CD4-positive, CD25-positive, alpha-beta regulatory T cell (primary cell): Measurements from ENCODE around the gene KCNH2. TPM values are rescaled to one million over a fixed set of nuclear protein-coding genes. Genes with fewer than 3 reads are reported as not detected.

Experiments
- ATAC-seq, 2 donors: fragments of 150-1000 bp; cut with Tn5 transposase; one replicate each; pipeline ENCODE4 v1.10.0; 2021; ENCODE audit warnings: low read depth in 2 of 2, moderate number of reproducible peaks in 2 of 2, moderate library complexity in 1 of 2
- DNase-seq, 3 donors: peaks; one replicate each; pipeline versions ENCODE4 v3.0.0 to v3.0.0-alpha.2; 2012 to 2022; ENCODE audit warnings: mixed read lengths in 1 of 3
- H3K27ac ChIP-seq: one replicate; pipeline ENCODE4 v1.7.0; 2013; ENCODE audit warnings: mild to moderate bottlenecking, low read length; ENCODE audit not compliant: insufficient read depth, poor library complexity, severe bottlenecking
- H3K27me3 ChIP-seq: one replicate; pipeline ENCODE4 v1.7.0; 2013; ENCODE audit warnings: low read length; ENCODE audit not compliant: control insufficient read depth, insufficient read depth
- H3K36me3 ChIP-seq: one replicate; pipeline ENCODE4 v1.7.0; 2013; ENCODE audit warnings: mild to moderate bottlenecking, low read length, moderate library complexity; ENCODE audit not compliant: control insufficient read depth, insufficient read depth
- H3K4me1 ChIP-seq: 2 replicates; pipeline ENCODE4 v1.7.0; 2013; ENCODE audit warnings: mild to moderate bottlenecking, low read length; ENCODE audit not compliant: insufficient read depth, control insufficient read depth, poor library complexity, severe bottlenecking
- H3K4me3 ChIP-seq: one replicate; pipeline ENCODE4 v1.7.0; 2013; ENCODE audit warnings: low read depth, mild to moderate bottlenecking, low read length, moderate library complexity
- H3K9me3 ChIP-seq, 2 experiments: 1 replicate in 1 of 2; 2 replicates in 1 of 2; pipeline ENCODE4 v1.7.0; 2013; ENCODE audit warnings: low read length in 2 of 2, mild to moderate bottlenecking in 1 of 2, moderate library complexity in 1 of 2; ENCODE audit not compliant: control insufficient read depth in 2 of 2
- H3K27ac Mint-ChIP-seq, 3 donors: one replicate each; pipeline ENCODE4 v1.8.0; 2020 to 2022; ENCODE audit warnings: mild to moderate bottlenecking in 3 of 3, mixed read lengths in 3 of 3, moderate library complexity in 2 of 3
- H3K27me3 Mint-ChIP-seq: one replicate; pipeline ENCODE4 v1.8.0; 2022; ENCODE audit warnings: mild to moderate bottlenecking, mixed read lengths
- H3K36me3 Mint-ChIP-seq: one replicate; pipeline ENCODE4 v1.8.0; 2020; ENCODE audit warnings: mixed read lengths
- H3K4me1 Mint-ChIP-seq, 4 donors: one replicate each; pipeline ENCODE4 v1.8.0; 2020 to 2022; ENCODE audit warnings: mixed read lengths in 4 of 4, mild to moderate bottlenecking in 1 of 4
- H3K4me3 Mint-ChIP-seq, 4 donors: one replicate each; pipeline ENCODE4 v1.8.0; 2020 to 2022; ENCODE audit warnings: mild to moderate bottlenecking in 4 of 4, mixed read lengths in 4 of 4, moderate library complexity in 3 of 4
- H3K9me3 Mint-ChIP-seq, 7 donors: one replicate each; pipeline ENCODE4 v1.8.0; 2020 to 2022; ENCODE audit warnings: mixed read lengths in 7 of 7, mild to moderate bottlenecking in 3 of 7, moderate library complexity in 2 of 7
- polyA plus RNA-seq, 4 donors: library from polyadenylated mRNA; unstranded; fragments of 300-500 nt; fragmentation: Illumina TruSeq; gene quantifications; one replicate each; pipeline ENCODE4 v1.2.3, GENCODE V29; 2021
- total RNA-seq: library from RNA; stranded (reverse); gene quantifications from one replicate; pipeline ENCODE4 v1.2.3, GENCODE V29; 2022

KCNH2 gene
- total and polyA plus RNA-seq, 5 donors from 2014 or later: 0.83 to 3.5 (median 1.6) TPM

GRCh38 chr7:150939466-150939865, 38.7 kb downstream of the KCNH2 start:
- Histone ChIP-seq H3K27ac (no peak overlapping the region), H3K4me1 (peaks cover 17% of the 10 kb centered on the region), H3K36me3 (no peaks in the 10 kb centered on the region), H3K9me3 (no peaks in the 10 kb centered on the region), H3K4me3 (no peak overlapping the region), H3K27me3 (no peaks in the 10 kb centered on the region)
- ATAC-seq (no peak), DNase-seq (no peak)
- H3K4me3 Mint-ChIP-seq: no peak overlapping the region
- no peaks in the 10 kb centered on the region for H3K9me3 Mint-ChIP-seq
- H3K36me3 Mint-ChIP-seq: no peaks in the 10 kb centered on the region
- H3K4me1 Mint-ChIP-seq: peaks cover 0 to 50% (median 5%) of the 10 kb centered on the region in 4 donors
- peaks cover 13% of the 10 kb centered on the region for H3K27me3 Mint-ChIP-seq
- H3K27ac Mint-ChIP-seq: no peak overlapping the region

GRCh38 chr7:150939052-150939451, 39.1 kb downstream of the KCNH2 start:
- H3K27me3 Mint-ChIP-seq: peaks cover 13% of the 10 kb centered on the region
- Histone ChIP-seq H3K4me1 (peaks cover 17% of the 10 kb centered on the region), H3K36me3 (no peaks in the 10 kb centered on the region), H3K27me3 (no peaks in the 10 kb centered on the region), H3K4me3 (no peak overlapping the region), H3K9me3 (no peaks in the 10 kb centered on the region), H3K27ac (no peak overlapping the region)
- H3K27ac Mint-ChIP-seq: peak overlapping the region in 1 of 3 donors; percentile 17
- H3K36me3 Mint-ChIP-seq: no peaks in the 10 kb centered on the region
- H3K4me1 Mint-ChIP-seq: peaks cover 0 to 49% (median 5%) of the 10 kb centered on the region in 4 donors
- DNase-seq: no peak
- ATAC-seq: no peak
- H3K9me3 Mint-ChIP-seq: no peaks in the 10 kb centered on the region
- H3K4me3 Mint-ChIP-seq: no peak overlapping the region

- no peaks in the 10 kb centered on the region for H3K36me3 ChIP-seq
- Mint-ChIP-seq H3K27ac (peak overlapping the region in 1 of 3 donors; percentile 34), H3K4me1 (peaks cover 0 to 48% (median 5%) of the 10 kb centered on the region in 4 donors), H3K9me3 (no peaks in the 10 kb centered on the region), H3K36me3 (no peaks in the 10 kb centered on the region), H3K4me3 (peak overlapping the region in 1 of 4 donors; percentile 69), H3K27me3 (peaks cover 13% of the 10 kb centered on the region)
- ATAC-seq (no peak), DNase-seq (no peak)
- H3K4me3 ChIP-seq: no peak overlapping the region
- no peaks in the 10 kb centered on the region for H3K9me3 ChIP-seq
- H3K27me3 ChIP-seq: no peaks in the 10 kb centered on the region
- no peak overlapping the region for H3K27ac ChIP-seq
- H3K4me1 ChIP-seq: peaks cover 17% of the 10 kb centered on the region
Observed at GRCh38 chr7:150938566-150938965, 39.6 kb downstream of the KCNH2 start.

GRCh38 chr7:150937848-150938561, 40.1 kb downstream of the KCNH2 start:
- peak; percentile 36 to 54 for ATAC-seq
- Histone ChIP-seq H3K4me3 (no peak overlapping the region), H3K27ac (no peak overlapping the region), H3K36me3 (no peaks in the 10 kb centered on the region), H3K27me3 (no peaks in the 10 kb centered on the region), H3K9me3 (no peaks in the 10 kb centered on the region), H3K4me1 (peaks cover 17% of the 10 kb centered on the region)
- DNase-seq: peak in 2 of 3 donors; percentile 14 to 36
- Mint-ChIP-seq H3K36me3 (no peaks in the 10 kb centered on the region), H3K27me3 (peaks cover 13% of the 10 kb centered on the region), H3K9me3 (no peaks in the 10 kb centered on the region), H3K4me1 (peaks cover 0 to 43% (median 5%) of the 10 kb centered on the region in 4 donors), H3K4me3 (peak overlapping the region in 2 of 4 donors; percentile 31 to 69), H3K27ac (peak overlapping the region in 1 of 3 donors; percentile 34)

- Histone ChIP-seq H3K27me3 (no peaks in the 10 kb centered on the region), H3K27ac (no peak overlapping the region), H3K4me3 (no peak overlapping the region), H3K9me3 (no peaks in the 10 kb centered on the region), H3K36me3 (no peaks in the 10 kb centered on the region), H3K4me1 (peaks cover 6% of the 10 kb centered on the region)
- peaks cover 0 to 23% (median 3%) of the 10 kb centered on the region in 4 donors for H3K4me1 Mint-ChIP-seq
- no peaks in the 10 kb centered on the region for H3K36me3 Mint-ChIP-seq
- H3K9me3 Mint-ChIP-seq: no peaks in the 10 kb centered on the region
- peaks cover 16% of the 10 kb centered on the region for H3K27me3 Mint-ChIP-seq
- H3K4me3 Mint-ChIP-seq: no peak overlapping the region
- DNase-seq (no peak), ATAC-seq (no peak)
- H3K27ac Mint-ChIP-seq: no peak overlapping the region
Observed at GRCh38 chr7:150936018-150936417, 42.1 kb downstream of the KCNH2 start.

- H3K4me1 Mint-ChIP-seq: peaks cover 0 to 22% (median 3%) of the 10 kb centered on the region in 4 donors
- no peak overlapping the region for H3K4me3 ChIP-seq
Observed at GRCh38 chr7:150935149-150935548, 43.0 kb downstream of the KCNH2 start.

GRCh38 chr7:150934045-150934766, 43.9 kb downstream of the KCNH2 start:
- Histone ChIP-seq H3K9me3 (no peaks in the 10 kb centered on the region), H3K36me3 (no peaks in the 10 kb centered on the region), H3K27me3 (no peaks in the 10 kb centered on the region), H3K4me1 (peaks cover 6% of the 10 kb centered on the region), H3K27ac (no peak overlapping the region), H3K4me3 (no peak overlapping the region)
- H3K4me3 Mint-ChIP-seq: no peak overlapping the region
- no peaks in the 10 kb centered on the region for H3K9me3 Mint-ChIP-seq
- H3K36me3 Mint-ChIP-seq: no peaks in the 10 kb centered on the region
- H3K27ac Mint-ChIP-seq: no peak overlapping the region
- peaks cover 25% of the 10 kb centered on the region for H3K27me3 Mint-ChIP-seq
- peaks cover 0 to 19% (median 3%) of the 10 kb centered on the region in 4 donors for H3K4me1 Mint-ChIP-seq
- DNase-seq: no peak
- ATAC-seq: no peak

More at GRCh38 chr7:150935149-150935548, 43.0 kb downstream of the KCNH2 start:
- H3K4me1 ChIP-seq: peaks cover 6% of the 10 kb centered on the region
- Mint-ChIP-seq H3K9me3 (no peaks in the 10 kb centered on the region), H3K36me3 (no peaks in the 10 kb centered on the region), H3K4me3 (no peak overlapping the region), H3K27me3 (peaks cover 21% of the 10 kb centered on the region), H3K27ac (no peak overlapping the region)
- H3K36me3 ChIP-seq: no peaks in the 10 kb centered on the region
- DNase-seq (no peak), ATAC-seq (no peak)
- no peak overlapping the region for H3K27ac ChIP-seq
- H3K27me3 ChIP-seq: no peaks in the 10 kb centered on the region
- H3K9me3 ChIP-seq: no peaks in the 10 kb centered on the region
